Prostate gland (tissue), 2 donors: Measurements from ENCODE around the gene STAM. TPM values are rescaled to one million over a fixed set of nuclear protein-coding genes. Genes with fewer than 3 reads are reported as not detected.

ENCODE experiments used
- DNase-seq: peaks from one replicate; pipeline ENCODE4 v3.0.0-alpha.2; 2019; ENCODE audit warnings: low spot score
- H3K27ac ChIP-seq, 2 donors: fragments of 200-600 bp; sonication (generic); 2 replicates each; pipeline ENCODE4 v1.5.1; 2017 to 2019
- H3K27me3 ChIP-seq: fragments of 200-600 bp; sonication (generic); replicated peaks from 2 replicates; pipeline ENCODE4 v1.5.1; 2019; ENCODE audit not compliant: insufficient read depth
- H3K36me3 ChIP-seq, 2 donors: fragments of 200-600 bp; sonication (generic); 1 replicate in 1 of 2; 2 replicates in 1 of 2; pipeline versions ENCODE4 v1.5.1 to v1.8.1; 2017 to 2019
- H3K4me1 ChIP-seq: fragments of 200-600 bp; sonication (generic); replicated peaks from 2 replicates; pipeline ENCODE4 v1.5.1; 2019
- H3K4me3 ChIP-seq, 2 donors: fragments of 200-600 bp; sonication (generic); 2 replicates each; pipeline ENCODE4 v1.5.1; 2017 to 2019
- H3K9me3 ChIP-seq: fragments of 200-600 bp; sonication (generic); 2 replicates; pipeline ENCODE4 v1.5.1; 2017
- CTCF ChIP-seq, 4 experiments: fragments of 200-600 bp in 2 of 4; fragments of 450-650 bp in 2 of 4; sonication (generic) in 2 of 4; IDR thresholded peaks; 1 replicate in 3 of 4; 2 replicates in 1 of 4; pipeline ENCODE4 v1.5.1; 2016 to 2019; ENCODE audit warnings: antibody characterized with exemption in 4 of 4, mild to moderate bottlenecking in 2 of 4, moderate library complexity in 2 of 4
- POLR2A ChIP-seq: fragments of 450-650 bp; IDR thresholded peaks from one replicate; pipeline ENCODE4 v1.6.1; 2016; ENCODE audit warnings: antibody characterized with exemption, mild to moderate bottlenecking
- POLR2AphosphoS5 ChIP-seq: sonication (generic); formaldehyde crosslinking; IDR thresholded peaks from one replicate; pipeline ENCODE4 v1.6.1; 2017; ENCODE audit warnings: antibody characterized with exemption
- WGBS: methylation state at CpG from one replicate; pipeline ENCODE4 v1.1.5; 2018; 5-methylcytosine and 5-hydroxymethylcytosine counted together
- intact Hi-C: fragments of 100-400 bp; cut with DNase I; formaldehyde crosslinking; loops from one replicate; pipeline ENCODE4 v1.14.2; 2022
- total RNA-seq, 2 donors: library from RNA; depleted of rRNA; stranded (reverse); fragments of >200 nt; gene quantifications; one replicate each; pipeline ENCODE4 v1.1.0, GENCODE V29; 2016

The STAM gene
- total RNA-seq = 10 to 100 TPM; 18.2 to 40.0 TPM

GRCh38 chr10:17643755-17644484 is at the start of gene STAM:
Gene STAM, plus strand, starts transcription at chr10:17644151. Its CDS starts 189 bp downstream, at chr10:17644340.
- under 1% methylated on average over 37 of the region's 37 CpGs for WGBS
- no peaks in the 10 kb centered on the region for H3K4me1 ChIP-seq
- intact Hi-C loops = no loop called here
- DNase-seq = peak; percentile 77
- peak; percentile 81 for TF ChIP-seq POLR2AphosphoS5
- TF ChIP-seq CTCF (IDR thresholded peaks at IDR 0.05) = peak in 1 of 4 experiments; percentile 11
- TF ChIP-seq POLR2A = peak; percentile 18
- H3K4me3 ChIP-seq = peak within 1 kb of the TSS; percentile 59 to 63
- no peaks in the 10 kb centered on the region for H3K36me3 ChIP-seq
- H3K9me3 ChIP-seq = no peaks in the 10 kb centered on the region
- no peaks in the 10 kb centered on the region for H3K27me3 ChIP-seq
- peak within 1 kb of the TSS; percentile 96 to 97 for H3K27ac ChIP-seq

DNA sequence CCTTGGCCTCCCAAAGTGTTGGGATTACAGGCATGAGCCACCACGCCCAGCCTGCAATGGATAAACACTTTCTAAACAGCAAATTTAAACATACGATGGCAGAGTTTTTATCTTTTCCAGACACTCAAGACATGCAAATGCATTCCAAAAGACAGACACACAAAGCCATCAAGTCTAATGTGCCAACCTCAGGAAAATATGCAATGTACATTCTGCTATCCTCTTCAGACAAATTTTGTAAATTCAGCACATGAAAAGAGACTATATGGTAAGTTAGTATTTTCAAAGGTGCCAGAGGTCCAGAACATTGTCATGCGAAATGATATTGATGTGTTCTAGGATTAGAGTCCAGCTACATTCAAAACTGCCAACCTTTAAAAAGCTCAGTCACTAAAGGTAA is 46.6 kb upstream of the STAM start:
- Histone ChIP-seq H3K36me3 (no peaks in the 10 kb centered on the region), H3K27me3 (no peaks in the 10 kb centered on the region), H3K4me3 (no peak overlapping the region), H3K4me1 (no peaks in the 10 kb centered on the region), H3K9me3 (no peaks in the 10 kb centered on the region), H3K27ac (no peak overlapping the region)
- DNase-seq = no peak
- intact Hi-C loops = no loop called here
- TF ChIP-seq POLR2A (no peak), POLR2AphosphoS5 (no peak), CTCF (IDR thresholded peaks at IDR 0.05) (no peak)
- WGBS = 82% methylated on average over 3 of the region's 3 CpGs

- DNase-seq = no peak
- TF ChIP-seq CTCF (IDR thresholded peaks at IDR 0.05) = peak in 1 of 4 experiments; percentile 18
- no peak for TF ChIP-seq POLR2A
- H3K27ac ChIP-seq = no peak overlapping the region
- H3K27me3 ChIP-seq = no peaks in the 10 kb centered on the region
- H3K4me3 ChIP-seq = no peak overlapping the region
- 61% methylated on average over 8 of the region's 8 CpGs for WGBS
- intact Hi-C loops = no loop called here
- H3K9me3 ChIP-seq = no peaks in the 10 kb centered on the region
- no peaks in the 10 kb centered on the region for H3K4me1 ChIP-seq
- no peaks in the 10 kb centered on the region for H3K36me3 ChIP-seq
Observed at GRCh38 chr10:17599089-17599488, 44.9 kb upstream of the STAM start.

DNA sequence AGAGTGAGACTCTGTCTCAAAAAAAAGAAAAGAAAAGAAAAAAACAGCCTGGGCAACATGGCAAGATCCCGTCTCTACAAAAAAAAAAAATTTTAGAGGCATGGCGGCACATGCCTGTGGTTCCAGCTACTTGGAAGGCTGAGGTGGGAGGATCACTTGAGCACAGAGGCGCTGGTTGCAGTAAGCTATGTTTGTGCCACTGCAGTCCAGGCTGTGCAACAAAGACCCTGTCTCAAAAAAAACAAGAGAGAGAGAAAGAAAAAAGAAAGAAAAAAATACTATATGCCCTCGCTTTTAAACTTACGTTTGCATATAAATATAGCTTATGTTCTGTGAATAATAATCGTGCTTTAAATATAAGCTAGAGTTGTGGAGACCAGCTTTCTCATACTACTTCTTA is 38.0 kb upstream of the STAM start:
- no peak overlapping the region for H3K4me3 ChIP-seq
- intact Hi-C loops = loop anchor here (10.0 kb wide), 1 partner anchor 609 kb away; no protein-coding TSS in a partner anchor
- H3K27ac ChIP-seq = no peak overlapping the region
- no peak for DNase-seq
- no peaks in the 10 kb centered on the region for H3K9me3 ChIP-seq
- no peaks in the 10 kb centered on the region for H3K4me1 ChIP-seq
- 81% methylated on average over 6 of the region's 6 CpGs for WGBS
- TF ChIP-seq POLR2A (no peak), POLR2AphosphoS5 (no peak), CTCF (IDR thresholded peaks at IDR 0.05) (no peak)
- H3K36me3 ChIP-seq = no peaks in the 10 kb centered on the region
- no peaks in the 10 kb centered on the region for H3K27me3 ChIP-seq

DNA sequence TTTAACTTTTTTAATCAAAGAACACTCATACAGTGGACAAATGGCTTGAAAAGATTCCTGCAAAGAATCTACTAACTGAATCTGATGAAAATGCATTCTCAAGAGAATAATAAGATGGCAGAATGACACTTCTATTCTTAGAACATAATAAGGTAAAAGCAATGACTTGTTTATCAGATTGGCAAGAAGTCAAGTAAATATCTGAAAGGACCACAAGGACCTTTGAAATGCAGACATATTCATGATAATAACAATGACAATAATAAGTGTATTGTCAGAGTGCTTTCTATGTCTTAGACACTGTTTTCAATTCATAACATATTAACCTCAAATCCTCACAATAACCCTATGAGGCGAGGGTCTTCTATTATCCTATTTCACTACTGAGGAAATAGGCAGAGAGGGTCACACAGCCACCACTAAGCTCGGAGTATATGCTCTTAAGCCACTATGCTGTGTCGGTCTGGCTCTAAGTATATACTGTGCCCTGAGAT is 37.4 kb upstream of the STAM start:
- Histone ChIP-seq H3K36me3 (no peaks in the 10 kb centered on the region), H3K4me3 (no peak overlapping the region), H3K27me3 (no peaks in the 10 kb centered on the region), H3K9me3 (no peaks in the 10 kb centered on the region), H3K27ac (no peak overlapping the region), H3K4me1 (no peaks in the 10 kb centered on the region)
- intact Hi-C loops = loop anchor here (10.0 kb wide), 1 partner anchor 608 kb away; no protein-coding TSS in a partner anchor
- DNase-seq = no peak
- WGBS = 55% methylated on average over 3 of the region's 3 CpGs
- TF ChIP-seq POLR2AphosphoS5 (no peak), CTCF (IDR thresholded peaks at IDR 0.05) (no peak), POLR2A (no peak)
